CD4-positive, alpha-beta T cell treated with Interleukin-21 for 1 hour (primary cell): ENCODE measurements around the gene LHFPL2.
"Not testable (repeated sequence)": the region's sequence is repeated elsewhere in the genome, so short reads cannot be mapped to it uniquely, and the experiment has no call there.

Experiments used
- DNase-seq: peaks from one replicate; pipeline ENCODE4 v3.0.0-alpha.2; 2020

Gene LHFPL2, protein sequence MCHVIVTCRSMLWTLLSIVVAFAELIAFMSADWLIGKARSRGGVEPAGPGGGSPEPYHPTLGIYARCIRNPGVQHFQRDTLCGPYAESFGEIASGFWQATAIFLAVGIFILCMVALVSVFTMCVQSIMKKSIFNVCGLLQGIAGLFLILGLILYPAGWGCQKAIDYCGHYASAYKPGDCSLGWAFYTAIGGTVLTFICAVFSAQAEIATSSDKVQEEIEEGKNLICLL

DNA sequence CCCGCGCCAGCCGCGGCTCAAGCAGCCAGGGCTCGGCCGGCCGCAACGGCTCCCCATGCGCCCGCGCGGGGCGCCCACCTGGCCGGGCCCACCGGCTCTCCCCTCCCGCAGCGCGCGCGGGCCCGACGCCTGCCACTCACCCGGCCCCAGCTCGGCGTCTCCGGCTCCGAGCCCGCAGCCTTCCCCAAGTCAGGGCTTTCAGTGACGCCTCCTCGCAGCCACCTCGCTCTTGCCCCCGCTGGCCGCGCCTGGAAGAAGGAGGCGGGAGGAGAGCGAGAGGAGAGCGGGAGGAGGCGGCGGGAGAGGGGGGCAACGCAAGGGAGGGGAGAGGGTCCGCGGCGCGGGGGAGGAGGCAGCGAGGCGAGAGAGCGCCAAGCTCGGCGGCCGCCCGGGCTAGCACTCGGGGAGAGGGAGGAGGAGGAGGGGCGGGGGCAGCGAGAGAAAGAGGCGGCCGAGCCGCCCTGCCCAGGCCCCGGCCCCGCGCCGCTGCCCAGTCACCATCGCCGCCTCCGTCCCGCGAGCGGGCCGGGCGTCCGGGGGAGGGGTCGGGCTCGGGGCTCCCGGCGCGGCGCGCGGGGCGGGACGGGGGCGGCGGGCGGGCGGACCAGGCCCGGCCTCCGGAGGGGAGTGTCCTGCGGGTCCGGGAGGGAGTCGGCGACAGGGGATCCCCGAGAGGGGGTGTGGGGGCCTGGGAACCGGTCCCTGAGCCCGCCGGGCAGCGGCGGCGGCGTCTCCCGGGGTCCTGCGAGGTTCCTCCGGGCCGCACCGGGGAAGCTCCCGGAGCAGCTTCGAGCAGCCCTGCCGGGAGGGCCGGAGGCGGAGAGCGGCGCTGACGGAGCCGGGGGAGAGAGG lies at the start of gene LHFPL2:
Gene LHFPL2 (minus strand): TSS at position 414 of the 852 bp plus-strand sequence. CDS start 138,559 bp downstream, outside the sequence.
- no peak for DNase-seq

DNA sequence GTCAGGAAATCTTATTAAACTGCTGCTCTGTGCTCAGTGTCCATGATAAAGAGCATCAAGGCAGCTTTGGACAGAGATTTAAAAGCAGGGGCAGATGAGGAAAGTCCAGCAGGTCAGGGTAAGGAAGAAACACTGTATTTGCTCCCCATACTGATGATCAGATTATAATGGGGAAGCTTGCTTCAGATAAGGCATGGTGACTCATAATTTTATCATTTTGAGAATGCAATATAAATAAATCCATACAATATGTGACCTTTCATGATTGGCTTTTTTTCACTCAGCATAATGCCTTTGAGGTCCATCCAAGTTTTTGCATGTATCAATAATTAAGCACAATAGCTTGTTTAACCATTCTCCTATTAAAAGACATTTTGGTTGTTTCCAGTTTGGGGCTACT lies 48.1 kb upstream of the LHFPL2 start:
- no peak for DNase-seq

DNA sequence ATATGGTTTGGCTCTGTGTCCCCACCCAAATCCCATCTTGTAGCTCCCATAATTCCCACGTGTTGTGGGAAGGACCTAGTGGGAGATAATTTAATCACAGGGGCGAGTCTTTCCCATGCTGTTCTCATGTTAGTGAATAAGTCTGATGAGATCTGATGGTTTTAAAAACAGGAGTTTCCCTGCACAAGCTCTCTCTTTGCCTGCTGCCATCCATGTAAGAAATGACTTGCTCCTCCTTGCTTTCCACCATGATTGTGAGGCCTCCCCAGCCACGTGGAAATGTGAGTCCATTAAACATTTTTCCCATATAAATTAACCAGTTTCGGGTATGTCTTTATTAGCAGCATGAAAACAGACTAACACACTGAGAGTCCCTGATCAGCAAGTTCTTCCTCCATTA lies 47.5 kb upstream of the LHFPL2 start:
- not testable (repeated sequence) for DNase-seq

DNA sequence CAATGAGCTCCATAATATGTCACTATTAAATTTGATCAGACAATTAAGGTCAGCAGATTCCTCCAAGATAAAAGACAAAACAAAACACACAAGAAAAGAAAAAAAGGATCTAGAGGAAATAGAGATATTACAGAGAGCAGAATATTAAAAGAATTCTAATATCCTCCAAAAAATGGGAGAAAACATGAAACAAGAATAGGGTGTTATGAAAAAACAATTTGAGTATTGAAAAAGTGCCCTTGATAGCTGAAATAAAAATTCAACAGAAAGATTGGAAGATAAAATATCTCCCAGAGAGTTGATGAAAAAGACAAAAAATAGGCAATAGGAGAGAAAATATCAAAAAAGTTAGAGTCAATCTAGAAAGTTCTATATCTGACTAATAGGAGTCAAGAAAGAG lies 44.8 kb upstream of the LHFPL2 start:
- no peak for DNase-seq

DNA sequence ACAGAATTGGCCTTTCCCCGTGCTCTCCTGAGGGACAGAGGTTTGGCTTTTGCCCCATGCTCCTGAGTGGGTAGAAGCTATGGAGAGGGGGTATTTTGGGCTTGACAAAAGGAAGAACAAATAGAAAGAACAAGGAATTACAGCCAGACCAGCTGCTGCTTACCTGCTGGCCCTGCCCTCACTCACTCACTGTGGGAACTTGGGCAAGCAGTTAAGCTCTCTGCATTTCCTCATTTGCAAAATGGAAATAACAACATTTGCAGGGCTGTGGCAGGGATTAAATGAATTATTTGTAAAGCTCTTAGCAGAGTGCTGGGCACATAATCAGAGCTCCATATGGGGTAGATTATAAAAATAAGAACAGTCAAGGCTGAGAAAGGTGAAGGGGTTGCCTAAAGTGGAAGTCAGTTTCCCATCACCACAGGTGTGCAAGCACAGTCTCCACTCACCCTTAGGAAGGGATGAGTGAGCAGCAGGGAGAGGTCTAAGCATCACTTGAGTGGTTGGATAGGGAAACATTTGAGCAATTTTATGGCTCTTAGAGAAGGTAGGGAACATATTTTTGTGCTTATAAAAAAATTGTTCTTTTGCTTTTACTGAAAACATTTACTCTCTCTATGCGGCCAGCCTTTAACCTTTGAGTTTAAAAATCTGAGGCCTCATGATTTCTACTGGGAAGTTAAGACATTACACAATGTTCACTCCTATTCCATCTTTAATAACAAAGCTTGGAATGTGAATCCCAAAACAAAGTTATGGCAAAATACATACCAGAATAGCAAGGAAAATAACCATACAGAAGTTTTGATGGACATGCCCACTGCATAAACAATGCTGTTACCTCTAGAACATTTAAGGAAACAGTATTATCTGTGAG lies 42.8 kb upstream of the LHFPL2 start:
- no peak for DNase-seq

DNA sequence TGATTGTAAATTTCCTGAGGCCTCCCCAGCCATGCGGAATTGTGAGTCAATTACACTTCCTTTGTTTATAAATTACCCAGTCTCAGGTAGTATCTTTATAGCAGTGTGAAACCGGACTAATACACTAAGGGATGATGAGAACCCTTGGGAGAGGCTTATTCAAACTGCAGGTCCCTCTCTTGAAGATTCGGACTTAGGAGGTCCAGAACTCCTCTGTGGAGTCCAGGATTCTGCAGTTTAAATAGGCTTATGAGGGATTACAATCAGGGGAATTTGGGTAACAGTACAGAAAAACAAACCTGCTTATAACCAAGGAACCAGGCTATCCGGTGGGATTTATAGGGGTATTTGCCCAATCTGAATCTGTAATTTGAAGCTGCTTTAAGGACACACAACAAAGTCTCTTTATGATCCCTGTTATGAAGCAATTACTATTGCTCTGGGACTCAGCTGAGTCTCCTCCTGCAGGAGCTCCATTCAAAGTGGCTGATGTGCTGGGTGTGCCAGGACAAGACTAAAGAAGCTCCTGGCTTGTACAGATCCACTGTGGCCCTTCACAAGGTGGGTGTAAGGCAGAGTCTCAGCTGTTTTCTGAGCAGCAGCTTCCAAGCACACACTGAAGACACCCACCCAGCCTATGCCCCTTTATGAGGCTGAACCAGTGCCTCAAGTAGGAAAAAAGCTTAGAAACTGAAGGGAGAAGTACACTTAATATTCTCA lies 41.8 kb upstream of the LHFPL2 start:
- DNase-seq: no peak

DNA sequence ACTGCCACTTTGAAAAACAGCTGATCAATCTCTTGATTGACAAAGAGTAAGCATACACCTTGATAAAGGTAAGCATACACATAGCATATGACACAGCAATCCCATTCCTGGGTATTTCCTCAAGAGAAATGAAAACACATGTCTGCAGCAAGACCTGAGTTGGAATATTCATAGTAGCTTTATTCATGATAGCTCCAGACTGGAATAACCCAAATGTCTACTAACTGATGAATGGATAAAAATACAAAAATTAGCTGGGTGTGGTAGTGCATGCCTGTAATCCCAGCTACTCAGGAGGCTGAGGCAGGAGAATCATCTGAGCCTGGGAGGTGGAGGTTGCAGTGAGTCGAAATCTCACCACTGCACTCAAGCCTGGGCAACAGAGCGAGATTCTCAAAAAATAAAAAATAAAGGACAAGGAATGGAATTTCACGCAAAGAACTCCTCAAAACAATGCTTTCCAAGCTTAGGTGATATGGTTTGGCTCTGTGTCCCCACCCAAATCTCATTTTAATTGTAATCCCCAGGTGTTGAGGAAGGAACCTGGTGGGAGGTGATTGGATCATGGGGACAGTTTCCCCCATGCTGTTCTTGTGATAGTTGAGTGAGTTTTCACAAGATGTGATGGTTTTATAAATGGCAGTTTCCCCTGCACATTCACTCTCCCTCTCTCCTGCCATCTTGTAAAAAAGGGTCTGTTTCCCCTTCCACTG lies 41.1 kb upstream of the LHFPL2 start:
- no peak for DNase-seq

DNA sequence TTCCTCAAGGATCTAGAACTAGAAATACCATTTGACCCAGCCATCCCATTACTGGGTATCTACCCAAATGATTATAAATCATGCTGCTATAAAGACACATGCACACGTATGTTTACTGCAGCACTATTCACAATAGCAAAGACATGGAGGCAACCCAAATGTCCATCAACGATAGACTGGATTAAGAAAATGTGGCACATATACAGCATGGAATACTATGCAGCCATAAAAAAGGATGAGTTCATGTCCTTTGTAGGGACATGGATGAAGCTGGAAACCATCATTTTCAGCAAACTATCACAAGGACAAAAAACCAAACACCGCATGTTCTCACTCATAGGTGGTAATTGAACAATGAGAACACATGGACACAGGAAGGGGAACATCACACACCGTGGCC lies 38.9 kb upstream of the LHFPL2 start:
- DNase-seq: not testable (repeated sequence)

DNA sequence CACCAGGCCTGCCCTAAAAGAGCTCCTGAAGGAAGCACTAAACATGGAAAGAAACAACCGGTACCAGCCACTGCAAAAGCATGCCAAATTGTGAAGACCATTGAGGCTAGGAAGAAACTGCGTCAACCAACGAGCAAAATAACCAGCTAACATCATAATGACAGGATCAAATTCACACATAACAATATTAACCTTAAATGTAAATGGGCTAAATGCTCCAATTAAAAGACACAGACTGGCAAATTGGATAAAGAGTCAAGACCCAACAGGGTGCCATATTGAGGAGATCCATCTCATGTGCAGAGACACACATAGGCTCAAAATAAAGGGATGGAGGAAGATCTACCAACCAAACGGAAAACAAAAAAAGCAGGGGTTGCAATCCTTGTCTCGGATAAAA lies 35.3 kb upstream of the LHFPL2 start:
- DNase-seq: not testable (repeated sequence)

DNA sequence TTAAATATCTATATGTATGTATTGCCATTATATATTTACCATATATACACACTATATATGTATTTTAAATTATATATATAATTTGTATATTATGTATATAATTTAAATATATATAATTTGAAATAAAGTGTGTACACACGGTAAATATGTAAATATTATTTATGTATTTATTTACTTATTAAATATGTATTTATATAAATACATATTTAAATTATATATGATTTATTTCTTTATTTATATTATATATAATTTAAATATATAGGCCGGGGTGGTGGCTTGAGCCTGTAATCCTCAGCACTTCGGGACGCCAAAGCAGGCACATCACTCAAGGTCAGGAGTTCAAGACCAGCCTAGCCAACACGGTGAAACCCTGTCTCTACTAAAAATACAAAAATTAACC lies 31.3 kb upstream of the LHFPL2 start:
- DNase-seq: no peak

DNA sequence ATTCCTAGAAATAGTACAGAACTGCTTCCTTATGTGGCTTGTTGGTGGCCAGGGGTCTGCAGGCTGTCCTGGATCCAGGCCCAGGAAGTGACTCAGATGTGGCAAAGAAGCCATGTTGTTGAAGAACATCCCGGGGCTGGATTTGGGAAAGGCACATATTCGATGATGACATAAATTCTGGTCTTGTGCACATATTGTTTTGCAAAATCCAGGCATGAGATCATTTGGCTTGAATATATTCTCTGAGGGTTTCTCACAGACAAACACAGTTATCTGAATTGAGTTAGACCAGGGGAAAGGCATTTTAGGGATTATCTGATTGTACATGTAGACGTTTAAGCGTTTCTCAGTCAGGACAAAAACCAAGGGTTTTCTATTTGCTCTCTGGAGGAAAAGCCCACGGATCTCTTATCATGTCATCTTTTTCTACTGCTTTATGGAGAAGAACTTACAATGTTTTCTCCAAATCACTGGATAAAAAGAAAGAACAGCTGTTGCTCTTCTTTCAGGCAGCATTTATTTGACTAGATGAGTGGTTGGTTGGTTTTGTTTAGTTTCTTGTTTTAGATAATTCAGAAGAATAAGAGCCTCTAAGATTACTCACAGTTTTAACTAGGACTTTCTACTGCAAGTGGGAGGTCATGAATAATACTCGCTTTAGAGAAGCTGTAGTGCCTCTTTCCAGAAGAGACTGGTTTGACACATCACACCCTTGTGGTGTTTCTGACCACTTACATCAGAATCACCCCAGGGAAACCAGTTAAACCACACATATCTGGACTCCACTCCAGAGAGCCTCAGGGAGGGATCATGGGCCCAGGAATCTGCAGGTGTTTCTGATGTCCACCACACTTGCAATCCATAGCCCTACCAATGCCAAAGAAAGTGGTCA lies 29.5 kb upstream of the LHFPL2 start:
- no peak for DNase-seq

DNA sequence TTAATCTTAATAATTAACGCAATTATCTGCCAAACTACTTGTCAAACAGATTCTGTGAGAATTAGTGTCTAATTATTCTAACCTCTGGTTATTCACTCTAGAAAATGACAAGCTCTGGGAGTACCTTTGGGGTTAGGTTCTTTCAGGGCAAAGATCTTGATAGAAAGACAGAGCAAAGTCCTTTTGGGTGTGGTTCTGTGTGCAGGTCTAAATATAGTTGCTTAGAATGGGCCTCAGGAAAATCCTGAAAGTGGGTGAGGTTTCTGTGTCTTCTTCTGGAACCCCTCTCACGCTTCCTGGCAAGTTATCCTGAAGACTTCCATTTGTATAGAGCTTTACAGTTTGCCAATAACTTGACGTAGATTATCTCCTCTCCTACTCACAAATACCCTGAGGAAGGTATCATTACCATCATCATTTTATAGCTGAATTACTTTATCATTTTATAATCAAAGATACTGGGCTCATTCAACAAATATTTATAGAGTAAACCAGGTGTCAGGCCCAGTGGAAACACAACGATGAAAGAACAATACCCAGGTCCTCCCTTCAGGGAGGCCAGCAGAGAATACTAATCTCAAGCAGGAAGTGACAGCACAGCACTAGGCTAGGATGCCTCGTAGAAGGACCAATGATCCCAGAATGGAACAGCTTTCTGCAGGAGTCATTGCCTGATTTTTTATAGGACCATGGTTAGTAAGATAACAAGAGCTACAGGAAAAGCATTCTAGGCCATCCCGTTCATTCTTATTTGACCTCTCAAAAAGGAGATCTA lies 27.6 kb upstream of the LHFPL2 start:
- DNase-seq: no peak

DNA sequence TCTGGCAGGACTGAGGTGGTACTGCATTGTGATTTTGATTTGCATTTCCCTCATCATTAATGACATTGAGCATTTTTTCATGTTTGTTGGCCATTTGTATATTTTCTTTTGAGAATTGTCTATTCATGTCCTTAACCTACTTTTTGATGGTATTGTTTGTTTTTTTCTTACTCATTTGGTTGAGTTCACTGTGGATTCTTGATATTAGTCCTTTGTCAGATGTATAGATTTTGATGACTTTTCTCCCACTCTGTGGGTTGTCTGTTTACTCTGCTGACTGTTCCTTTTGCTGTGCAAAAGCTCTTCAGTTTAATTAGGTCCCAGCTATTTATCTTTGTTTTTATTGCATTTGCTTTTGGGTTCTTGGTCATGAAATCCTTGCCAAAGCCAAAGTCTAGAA lies 25.3 kb upstream of the LHFPL2 start:
- DNase-seq: not testable (repeated sequence)

DNA sequence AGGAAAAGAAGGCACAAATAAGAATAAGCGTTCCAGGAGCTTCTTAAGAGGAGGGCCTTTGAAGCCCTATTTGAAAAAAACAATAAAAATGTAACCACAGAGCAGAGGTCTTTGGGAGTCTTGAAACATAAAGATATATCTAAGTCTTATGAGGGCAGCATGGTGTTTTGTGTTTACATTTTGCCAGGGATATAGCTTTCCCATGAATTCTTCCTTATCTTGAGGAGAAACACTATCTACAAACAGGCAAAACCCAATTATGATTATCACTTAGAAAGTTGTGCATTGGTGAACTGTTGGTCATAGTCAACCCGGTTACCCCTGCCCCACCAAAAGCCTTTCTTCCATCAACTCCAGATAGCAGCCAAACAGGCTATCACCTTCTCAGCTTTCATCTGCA lies 23.6 kb upstream of the LHFPL2 start:
- no peak for DNase-seq

DNA sequence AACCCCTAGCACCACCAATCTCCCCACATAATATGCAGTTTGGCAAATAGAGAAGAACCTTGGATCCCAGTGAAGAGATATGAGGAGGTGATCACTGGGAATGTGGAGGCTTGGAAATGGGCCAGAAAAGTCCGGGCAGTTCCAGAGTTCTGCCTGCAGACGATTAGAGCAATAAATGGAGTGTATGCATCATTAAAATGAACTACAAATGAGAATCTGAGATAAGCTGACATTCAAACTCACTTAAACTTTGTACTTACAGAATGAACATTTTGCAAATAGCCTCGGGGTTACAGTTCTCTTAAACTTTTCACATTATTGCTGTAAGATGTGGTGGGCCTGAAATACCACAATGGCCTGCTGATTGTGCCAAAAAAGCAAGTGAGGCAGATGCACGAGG lies 23.0 kb upstream of the LHFPL2 start:
- DNase-seq: no peak

DNA sequence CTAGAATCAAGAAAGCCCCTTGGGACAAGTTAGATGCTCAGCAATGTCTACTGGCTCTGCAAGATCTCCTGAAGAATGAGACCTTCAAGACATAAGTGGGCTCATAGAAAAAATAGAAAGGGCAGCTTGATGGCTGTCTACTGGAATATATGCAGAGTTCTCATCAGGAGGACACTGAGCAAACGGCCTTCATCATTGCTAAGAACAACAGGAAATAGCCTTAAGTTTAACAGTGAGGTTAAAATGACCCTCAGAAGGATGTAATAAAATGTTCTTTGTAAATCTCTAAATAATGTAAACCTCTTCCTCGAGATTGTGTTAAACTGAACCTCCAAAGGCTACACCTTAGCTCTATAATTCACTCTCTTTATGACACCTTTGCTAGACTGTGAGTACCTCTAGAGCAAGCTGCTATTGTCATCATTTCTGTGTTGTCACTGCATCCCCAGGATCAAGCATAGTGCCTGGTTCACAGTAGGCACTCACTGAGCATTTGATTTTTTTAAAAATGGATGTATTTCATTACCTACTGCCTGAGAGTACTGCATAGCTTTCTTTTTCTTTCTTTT lies 22.2 kb upstream of the LHFPL2 start:
- no peak for DNase-seq

DNA sequence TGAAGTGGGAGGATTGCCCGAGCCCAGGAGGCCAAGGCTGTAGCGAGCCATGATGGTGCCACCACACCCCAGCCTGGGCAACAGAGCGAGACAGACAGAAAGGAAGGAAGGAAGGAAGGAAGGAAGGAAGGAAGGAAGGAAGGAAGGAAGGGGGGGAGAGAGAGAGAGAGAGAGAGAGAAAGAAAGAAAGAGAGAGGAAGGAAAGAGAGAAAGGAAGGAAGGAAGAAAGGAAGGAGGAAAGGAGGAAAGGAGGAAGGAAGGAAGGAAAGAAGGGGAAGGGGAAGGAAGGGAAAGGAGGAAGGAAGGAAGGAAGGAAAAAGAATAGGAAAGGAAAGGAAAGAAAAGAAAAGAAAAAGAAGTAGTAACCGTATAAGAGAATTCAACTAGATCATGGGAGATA lies 20.8 kb upstream of the LHFPL2 start:
- DNase-seq: no peak

DNA sequence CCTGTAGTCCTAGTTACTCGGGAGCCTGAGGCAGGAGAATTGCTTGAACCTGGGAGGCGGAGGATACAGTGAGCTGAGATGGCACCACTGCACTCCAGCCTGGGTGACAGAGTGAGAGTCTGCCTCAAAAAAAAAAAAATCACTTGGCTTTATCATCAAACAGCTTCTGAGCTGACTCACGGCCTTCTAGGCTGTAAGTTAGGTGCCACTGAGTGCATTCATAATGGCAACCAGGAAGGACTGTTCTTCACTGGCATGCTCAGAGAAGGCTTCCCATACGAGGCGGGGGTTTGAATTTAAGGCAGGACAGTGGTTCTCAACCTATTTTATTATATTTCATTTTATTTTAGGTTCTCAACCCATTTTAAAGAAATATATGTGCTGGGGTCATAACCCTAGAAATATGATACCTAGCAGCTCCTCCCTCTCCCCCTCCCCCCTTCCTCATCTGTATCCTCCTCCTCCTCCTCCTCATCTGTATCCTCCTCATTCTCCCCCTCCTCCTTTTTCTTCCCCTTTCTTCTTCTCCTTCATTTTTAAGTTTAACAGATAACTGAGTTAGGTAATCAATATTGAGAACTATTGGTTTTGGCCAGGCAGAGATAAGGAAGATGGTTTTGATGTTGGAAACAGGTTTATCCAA lies 19.0 kb upstream of the LHFPL2 start:
- no peak for DNase-seq

DNA sequence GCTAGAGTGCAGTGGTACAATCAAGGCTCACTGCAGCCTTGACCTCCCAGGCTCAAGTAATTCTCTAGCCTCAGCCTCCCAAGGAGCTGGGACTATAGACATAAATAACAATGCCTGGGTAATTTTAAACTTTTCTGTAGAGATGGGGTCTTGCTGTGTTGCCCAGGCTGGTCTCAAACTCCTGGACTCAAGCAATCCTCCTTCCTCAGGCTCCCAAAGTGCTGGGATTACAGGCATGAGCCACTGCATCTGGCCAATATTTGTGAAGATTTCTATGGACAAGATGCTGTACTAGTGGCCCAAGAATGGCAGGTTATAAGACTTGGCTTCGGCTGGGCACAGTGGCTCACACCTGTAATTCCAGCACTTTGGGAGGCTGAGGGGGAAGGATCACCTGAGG lies 18.4 kb upstream of the LHFPL2 start:
- DNase-seq: not testable (repeated sequence)
